HG03045 (cell line): Measurements from ENCODE around the gene CA6.
"Not testable (repeated sequence)": the region's sequence is repeated elsewhere in the genome, so short reads cannot be mapped to it uniquely, and the experiment has no call there.

Source experiments
- ATAC-seq: cut with Tn5 transposase; IDR thresholded peaks from one replicate; pipeline ENCODE4 v1.9.1; 2021; ENCODE audit warnings: mild to moderate bottlenecking, moderate library complexity; ENCODE audit not compliant: unreplicated experiment

CA6 gene

GRCh38 chr1:9004031-9004699, 58.5 kb downstream of the CA6 start:
- ATAC-seq = no peak

GRCh38 chr1:9004700-9005394, 59.2 kb downstream of the CA6 start:
- ATAC-seq = no peak

DNA sequence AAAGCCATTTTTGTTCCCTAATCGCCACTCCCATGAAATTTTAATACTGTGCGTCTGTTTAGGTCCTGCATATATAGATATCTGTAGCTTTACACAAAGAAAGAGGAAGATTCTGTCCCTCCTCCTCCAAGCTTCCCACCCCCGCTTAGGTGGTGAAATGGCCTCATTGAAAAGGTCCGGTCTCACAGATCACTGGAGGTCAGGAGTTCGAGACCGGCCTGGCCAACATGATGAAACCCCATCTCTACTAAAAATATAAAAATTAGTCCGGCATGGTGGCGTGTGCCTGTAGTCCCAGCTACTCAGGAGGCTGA, 59.7 kb downstream of the CA6 start:
- no peak for ATAC-seq

- no peak for ATAC-seq
These were observed 61.4 kb downstream of the CA6 start for GRCh38 chr1:9006956-9007615.

DNA sequence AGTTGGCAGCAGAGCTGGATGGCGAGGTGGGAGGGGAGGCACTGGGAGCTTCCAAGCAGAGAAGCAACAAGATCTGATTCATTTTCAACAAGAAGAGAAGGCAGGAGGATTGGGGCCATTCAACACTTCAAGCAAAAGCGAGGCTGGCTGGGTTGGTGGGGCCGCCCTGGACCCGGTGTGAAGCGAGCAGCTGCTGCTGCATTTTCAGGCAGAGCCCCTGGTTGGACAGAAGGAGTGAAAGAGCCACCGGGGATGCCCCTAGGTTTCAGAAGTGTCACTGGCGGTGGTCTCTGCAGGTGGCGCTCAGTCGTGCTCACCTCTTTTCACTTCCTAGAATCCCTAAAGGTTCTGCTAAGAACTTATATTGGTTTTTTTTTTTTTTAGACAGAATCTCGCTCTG, 62.6 kb downstream of the CA6 start:
- ATAC-seq = no peak

DNA sequence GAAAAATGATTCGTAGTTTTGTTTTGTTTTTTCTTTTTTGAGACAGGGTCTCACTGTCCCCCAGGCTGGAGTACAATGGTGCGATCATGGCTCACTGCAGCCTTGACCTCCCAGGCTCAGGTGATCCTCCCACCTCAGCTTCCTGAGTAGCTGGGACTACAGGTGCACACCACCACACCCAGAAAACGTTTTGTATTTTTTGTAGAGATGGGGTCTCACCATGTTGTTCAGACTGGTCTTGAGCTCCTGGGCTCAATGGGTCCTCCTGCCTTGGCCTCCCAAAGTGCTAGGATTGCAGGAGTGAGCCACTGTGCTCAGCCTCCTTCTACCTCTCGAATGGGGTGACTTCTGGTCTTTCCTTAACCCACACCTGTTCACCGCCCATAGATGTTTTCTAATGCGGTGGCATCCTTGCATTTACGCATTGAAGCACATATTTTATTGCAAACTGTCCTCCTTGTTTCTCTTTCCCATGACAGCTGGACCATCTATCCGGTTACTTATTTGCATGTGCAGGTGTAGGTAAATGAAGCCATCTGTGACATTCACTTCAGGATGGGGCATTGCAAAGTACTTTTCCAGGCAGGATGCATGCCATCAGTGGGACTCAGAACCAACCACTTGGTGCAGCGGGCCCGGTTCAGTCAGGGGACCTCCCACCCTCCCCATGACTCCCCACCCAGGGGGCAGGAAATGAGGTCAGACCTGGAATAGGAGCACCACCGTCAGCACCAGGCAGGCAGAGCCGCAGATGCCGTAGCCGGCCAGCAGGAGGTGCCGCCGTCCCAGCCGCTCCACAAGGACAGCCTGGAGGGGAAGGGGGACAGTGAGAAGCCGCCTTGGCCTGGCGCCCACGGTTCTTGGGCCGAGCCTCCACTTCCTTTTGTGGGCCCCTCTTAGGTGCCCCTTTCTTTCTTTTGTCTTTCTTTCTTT, 64.0 kb downstream of the CA6 start:
- no peak for ATAC-seq

GRCh38 chr1:9010781-9011323, 65.2 kb downstream of the CA6 start:
- ATAC-seq = no peak

- ATAC-seq = no peak
These were observed 68.2 kb downstream of the CA6 start for GRCh38 chr1:9013819-9014218.

GRCh38 chr1:9014475-9015375, 69.1 kb downstream of the CA6 start:
- no peak for ATAC-seq

GRCh38 chr1:9016455-9016854, 70.8 kb downstream of the CA6 start:
- ATAC-seq = no peak

GRCh38 chr1:9018333-9018732, 72.7 kb downstream of the CA6 start:
- no peak for ATAC-seq

- no peak for ATAC-seq
These were observed 74.2 kb downstream of the CA6 start for GRCh38 chr1:9019896-9020295.

- ATAC-seq = no peak
These were observed 74.6 kb downstream of the CA6 start for GRCh38 chr1:9020305-9020704.

DNA sequence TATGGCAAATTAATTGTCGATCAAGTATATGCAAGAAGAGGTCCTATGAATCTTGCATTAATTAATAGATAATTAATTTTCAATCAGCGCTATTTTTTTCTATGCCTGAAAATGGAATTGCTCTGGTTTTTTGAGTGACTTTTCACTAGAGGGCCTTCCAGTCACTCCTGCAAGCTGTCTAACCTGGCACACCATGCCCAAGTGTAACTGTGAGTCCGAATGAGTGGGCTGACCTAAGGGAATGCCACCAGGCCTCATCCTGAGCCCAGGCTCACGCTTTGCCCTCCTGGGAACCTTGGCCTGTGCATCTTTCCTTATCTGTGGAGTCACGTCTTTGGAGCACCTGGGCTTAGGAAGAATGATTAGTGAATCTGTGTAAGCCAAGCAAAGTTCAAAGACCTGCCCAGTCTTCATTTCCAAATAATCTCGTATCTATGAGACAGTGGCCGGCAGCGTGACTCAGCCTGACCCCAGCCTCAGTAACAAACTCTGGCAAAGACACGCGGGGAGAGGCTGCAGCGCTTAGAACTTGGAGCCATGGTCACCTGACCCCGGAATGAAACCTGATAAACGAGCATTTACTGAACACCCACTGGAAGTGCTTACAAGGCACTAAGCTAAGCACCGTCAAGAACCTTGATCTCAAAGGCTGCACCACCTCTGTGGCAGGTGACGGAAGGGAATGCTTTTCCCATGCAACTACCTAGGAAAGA, 76.5 kb downstream of the CA6 start:
- not testable (repeated sequence) for ATAC-seq

GRCh38 chr1:9022773-9023172, 77.1 kb downstream of the CA6 start:
- no peak for ATAC-seq
